ENCODE measurements around the gene TIGD2.

The TIGD2 gene

DNA sequence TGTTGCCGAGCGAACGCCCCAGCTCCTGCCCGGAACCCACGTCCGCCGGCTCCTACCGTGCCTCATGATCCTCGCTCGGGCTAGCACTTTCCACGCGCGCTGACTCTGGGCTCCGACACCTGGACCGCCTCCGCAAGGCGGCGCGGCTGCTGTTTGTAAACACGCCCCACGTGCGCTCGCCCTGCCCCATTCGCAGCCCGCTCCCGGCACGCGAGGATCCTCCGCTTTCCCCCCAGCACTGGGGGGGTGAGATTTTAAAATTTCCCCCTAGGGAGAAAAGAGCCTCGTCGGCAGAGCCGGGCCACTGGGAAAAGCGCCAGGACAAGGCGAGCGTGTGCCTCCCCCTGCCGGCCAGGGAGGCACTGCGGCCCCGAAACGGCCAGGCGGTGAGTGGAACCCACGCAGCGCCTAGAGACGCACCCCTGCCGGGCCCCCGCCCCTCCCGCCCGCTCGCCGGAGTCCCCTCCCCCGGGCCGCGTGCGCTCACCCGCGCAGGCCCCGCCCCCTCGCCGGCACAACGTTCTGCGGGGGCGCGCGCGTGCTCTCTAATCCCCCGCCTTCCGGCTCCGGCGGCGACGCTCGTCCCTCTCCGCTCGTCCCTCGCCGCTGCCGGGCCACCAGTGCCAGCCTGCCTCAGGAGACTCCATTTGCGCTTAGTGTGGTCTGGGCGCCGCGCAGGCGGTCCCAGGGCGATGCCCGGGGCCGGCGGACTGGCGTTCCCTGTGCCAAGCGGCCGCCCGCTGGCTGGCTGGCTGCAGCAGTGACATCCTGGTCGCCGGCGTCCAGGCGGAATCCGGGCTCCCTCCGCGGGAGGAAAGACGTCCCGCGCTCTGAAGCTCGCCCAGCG lies at the start of gene TIGD2:
Gene TIGD2, plus strand, starts transcription at position 548 of the 847 bp plus-strand sequence. CDS start 1,442 bp downstream, outside the sequence.
- H3K36me3 Mint-ChIP-seq (ENCODE audit: low read depth), result peaks cover 23% of the 10 kb centered on the region
- H3K9me3 Mint-ChIP-seq, result peaks cover 31% of the 10 kb centered on the region
- peak within 1 kb of the TSS; percentile 76 for H3K27ac Mint-ChIP-seq
- peak; percentile 90 for DNase-seq
- H3K4me3 Mint-ChIP-seq, result peak within 1 kb of the TSS; percentile 79
- H3K27me3 Mint-ChIP-seq, result peaks cover 21% of the 10 kb centered on the region
- H3K4me1 Mint-ChIP-seq (ENCODE audit: low read depth), result peaks cover 28% of the 10 kb centered on the region

DNA sequence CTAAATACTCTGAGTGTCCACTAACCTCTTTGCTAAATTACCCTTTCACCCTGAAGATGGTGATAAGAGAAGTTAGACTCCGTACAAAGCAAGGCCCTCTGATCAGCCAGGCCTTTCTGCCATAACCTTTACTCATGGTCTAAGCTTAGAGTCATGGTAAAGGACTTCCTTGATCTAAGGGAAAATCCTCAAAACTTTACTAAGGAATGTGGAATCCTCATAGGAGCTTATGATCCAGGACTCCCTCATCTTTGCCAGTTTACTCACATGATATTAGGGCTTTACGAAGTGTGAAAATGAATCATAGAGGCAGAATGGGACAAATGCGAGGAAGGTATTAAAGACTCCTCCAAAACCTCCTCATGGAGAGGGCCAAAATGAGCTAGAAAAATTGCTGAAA lies 46.5 kb upstream of the TIGD2 start:
- peaks cover 9% of the 10 kb centered on the region for H3K27me3 Mint-ChIP-seq
- no peak overlapping the region for H3K27ac Mint-ChIP-seq
- no peak overlapping the region for H3K4me3 Mint-ChIP-seq
- peaks cover 3% of the 10 kb centered on the region for H3K4me1 Mint-ChIP-seq (ENCODE audit: low read depth)
- no peaks in the 10 kb centered on the region for H3K36me3 Mint-ChIP-seq (ENCODE audit: low read depth)
- peaks cover 13% of the 10 kb centered on the region for H3K9me3 Mint-ChIP-seq
- no peak for DNase-seq

DNA sequence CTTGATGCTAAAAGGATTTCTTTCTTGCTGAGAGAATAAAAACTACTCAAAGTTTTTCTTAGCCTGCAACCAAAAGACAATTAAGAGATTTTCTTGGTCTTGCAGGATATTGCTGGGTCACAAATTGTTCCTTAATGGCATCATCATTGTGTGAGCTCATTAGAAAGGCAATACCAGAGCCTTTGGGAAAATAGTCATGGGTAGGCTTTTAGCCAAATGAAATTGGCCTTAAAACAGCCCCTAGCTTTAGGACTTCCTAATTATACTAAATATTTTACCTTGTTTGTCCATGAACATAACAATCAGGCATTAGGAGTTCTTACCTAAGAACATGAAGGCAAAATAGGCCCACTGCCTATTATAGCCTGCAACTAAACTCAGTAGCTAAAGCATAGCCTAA lies 43.9 kb upstream of the TIGD2 start:
- H3K4me3 Mint-ChIP-seq, result no peak overlapping the region
- H3K9me3 Mint-ChIP-seq, result no peaks in the 10 kb centered on the region
- H3K27me3 Mint-ChIP-seq, result peaks cover 6% of the 10 kb centered on the region
- H3K4me1 Mint-ChIP-seq (ENCODE audit: low read depth), result peaks cover 3% of the 10 kb centered on the region
- H3K36me3 Mint-ChIP-seq (ENCODE audit: low read depth), result no peaks in the 10 kb centered on the region
- DNase-seq, result no peak
- H3K27ac Mint-ChIP-seq, result no peak overlapping the region

DNA sequence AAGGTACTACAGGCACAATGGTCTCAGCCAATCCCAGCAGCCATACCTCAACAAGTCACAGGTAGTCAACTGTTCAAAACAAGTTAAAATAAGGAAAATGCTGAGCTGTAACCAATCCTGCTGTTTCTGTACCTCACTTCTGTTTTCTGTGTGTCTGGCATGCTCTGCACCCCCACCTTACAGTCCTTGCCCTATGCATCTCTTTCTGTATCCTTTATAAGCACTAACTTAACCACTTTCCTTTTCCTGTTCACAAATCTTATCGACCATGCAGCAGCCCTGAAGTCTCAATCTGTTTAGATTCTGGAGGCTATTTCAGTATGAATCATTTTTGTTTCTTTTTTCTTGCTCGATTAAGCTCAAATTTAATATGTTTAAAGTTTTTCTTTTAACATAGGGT lies 41.9 kb upstream of the TIGD2 start:
- H3K27me3 Mint-ChIP-seq, result peaks cover 6% of the 10 kb centered on the region
- no peak overlapping the region for H3K4me3 Mint-ChIP-seq
- no peak for DNase-seq
- no peak overlapping the region for H3K27ac Mint-ChIP-seq
- peaks cover 3% of the 10 kb centered on the region for H3K4me1 Mint-ChIP-seq (ENCODE audit: low read depth)
- no peaks in the 10 kb centered on the region for H3K36me3 Mint-ChIP-seq (ENCODE audit: low read depth)
- H3K9me3 Mint-ChIP-seq, result no peaks in the 10 kb centered on the region

DNA sequence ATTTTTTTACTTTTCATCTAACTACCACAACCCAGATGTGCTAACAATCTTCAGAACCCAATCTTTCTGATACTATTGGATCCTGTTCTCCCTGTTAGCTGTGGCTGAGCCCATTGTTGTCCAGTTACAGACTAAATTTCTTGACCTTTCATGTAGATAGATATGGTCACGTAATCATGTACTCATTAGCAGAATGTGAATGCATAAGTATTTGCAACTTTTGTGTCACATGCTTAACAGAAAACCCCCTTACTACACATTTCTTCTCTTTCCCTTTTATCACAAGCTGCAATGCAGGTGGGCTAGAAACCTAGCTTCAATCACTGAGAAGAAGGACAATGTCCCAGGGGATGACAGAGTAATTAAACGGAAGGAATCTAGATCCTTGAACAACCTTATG lies 41.3 kb upstream of the TIGD2 start:
- H3K9me3 Mint-ChIP-seq, result no peaks in the 10 kb centered on the region
- peaks cover 3% of the 10 kb centered on the region for H3K4me1 Mint-ChIP-seq (ENCODE audit: low read depth)
- no peak overlapping the region for H3K4me3 Mint-ChIP-seq
- DNase-seq, result no peak
- no peaks in the 10 kb centered on the region for H3K36me3 Mint-ChIP-seq (ENCODE audit: low read depth)
- H3K27me3 Mint-ChIP-seq, result peaks cover 6% of the 10 kb centered on the region
- no peak overlapping the region for H3K27ac Mint-ChIP-seq

DNA sequence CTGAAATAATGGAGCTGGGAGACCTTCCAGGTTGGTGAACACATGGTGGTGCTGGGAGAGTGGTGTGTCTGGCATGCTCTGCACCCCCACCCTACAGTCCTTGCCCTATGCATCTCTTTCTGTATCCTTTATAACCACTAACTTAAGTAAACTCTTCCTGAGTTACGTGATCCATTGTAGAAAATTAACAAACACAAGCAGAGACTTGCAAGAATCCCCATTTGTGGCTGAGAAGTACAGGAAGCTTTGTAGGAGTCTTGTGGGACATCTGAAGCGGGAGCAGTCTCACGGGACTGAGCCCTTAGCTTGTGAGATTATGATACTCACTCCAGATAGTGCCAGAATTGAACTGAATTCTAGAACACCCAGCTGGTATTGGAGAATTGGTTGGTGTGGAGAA lies 40.0 kb upstream of the TIGD2 start:
- Mint-ChIP-seq H3K4me1 (ENCODE audit: low read depth) (peaks cover 3% of the 10 kb centered on the region), H3K4me3 (no peak overlapping the region), H3K27me3 (peaks cover 6% of the 10 kb centered on the region), H3K9me3 (no peaks in the 10 kb centered on the region), H3K36me3 (ENCODE audit: low read depth) (no peaks in the 10 kb centered on the region), H3K27ac (no peak overlapping the region)
- no peak for DNase-seq

DNA sequence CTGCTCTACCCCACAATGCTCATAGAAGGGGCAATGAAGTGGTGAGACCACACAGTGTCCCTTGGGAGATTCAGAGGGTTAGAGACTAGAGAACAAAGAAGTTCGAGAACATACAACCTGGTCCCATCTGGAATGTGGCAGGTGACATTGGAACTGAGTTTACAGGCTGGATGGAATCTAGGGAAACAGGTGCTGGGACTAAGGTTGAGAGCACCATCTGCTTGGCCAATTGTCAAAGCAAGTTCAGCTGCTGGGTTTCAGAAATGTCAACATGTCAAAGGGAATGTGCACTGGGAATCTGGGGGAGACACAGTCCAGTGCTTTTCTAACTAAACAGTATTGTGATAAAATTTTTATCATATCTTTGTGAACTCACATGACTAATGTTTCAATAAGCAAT lies 38.4 kb upstream of the TIGD2 start:
- no peak for DNase-seq

DNA sequence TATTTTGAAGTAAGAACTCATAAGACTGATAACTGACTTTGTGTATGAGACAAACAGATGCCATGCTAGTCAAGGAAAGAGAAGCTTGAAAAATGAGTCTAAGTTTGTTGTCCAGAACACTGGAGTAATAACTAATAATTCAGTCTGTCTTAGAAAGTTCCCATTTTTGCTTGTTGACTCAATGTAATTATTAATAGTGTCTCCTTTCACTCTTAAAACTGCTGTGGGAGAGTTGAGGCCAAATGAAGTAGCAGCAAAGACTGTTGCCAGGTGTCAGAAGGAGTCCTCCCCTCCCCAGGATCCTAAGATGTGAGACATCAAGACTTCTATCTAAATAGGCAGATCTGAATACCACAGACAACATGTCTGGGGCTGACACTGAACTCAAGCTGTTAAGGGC lies 33.6 kb upstream of the TIGD2 start:
- peaks cover 27% of the 10 kb centered on the region for H3K9me3 Mint-ChIP-seq
- DNase-seq, result no peak
- peaks cover 4% of the 10 kb centered on the region for H3K27me3 Mint-ChIP-seq
- H3K4me3 Mint-ChIP-seq, result no peak overlapping the region
- H3K27ac Mint-ChIP-seq, result no peak overlapping the region
- no peaks in the 10 kb centered on the region for H3K36me3 Mint-ChIP-seq (ENCODE audit: low read depth)
- H3K4me1 Mint-ChIP-seq (ENCODE audit: low read depth), result peaks cover 18% of the 10 kb centered on the region

More for the DNA sequence above, 38.4 kb upstream of the TIGD2 start:
- Mint-ChIP-seq H3K27me3 (peaks cover 6% of the 10 kb centered on the region), H3K36me3 (ENCODE audit: low read depth) (no peaks in the 10 kb centered on the region), H3K4me3 (no peak overlapping the region), H3K4me1 (ENCODE audit: low read depth) (peaks cover 3% of the 10 kb centered on the region), H3K27ac (no peak overlapping the region), H3K9me3 (peaks cover 13% of the 10 kb centered on the region)

DNA sequence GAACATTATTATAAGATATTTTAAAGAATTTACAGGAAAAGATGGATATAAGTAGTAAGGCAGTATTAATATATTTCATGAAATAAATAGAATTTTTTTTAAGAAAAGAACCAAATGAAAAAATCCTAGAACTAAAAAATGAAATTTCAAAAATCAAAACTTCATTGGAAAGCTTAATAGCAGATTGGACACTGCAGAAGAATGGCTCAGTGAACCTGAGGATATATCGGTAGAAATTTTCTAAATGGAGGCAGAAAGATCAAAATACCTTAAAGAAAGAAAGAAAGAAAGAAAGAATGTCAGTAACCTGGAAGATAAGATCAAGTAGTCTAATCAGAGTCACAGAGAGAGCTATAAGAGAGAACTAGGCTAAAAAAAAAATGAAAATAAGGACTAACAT lies 33.0 kb upstream of the TIGD2 start:
- H3K27me3 Mint-ChIP-seq, result peaks cover 4% of the 10 kb centered on the region
- peaks cover 18% of the 10 kb centered on the region for H3K4me1 Mint-ChIP-seq (ENCODE audit: low read depth)
- H3K4me3 Mint-ChIP-seq, result no peak overlapping the region
- peaks cover 27% of the 10 kb centered on the region for H3K9me3 Mint-ChIP-seq
- H3K27ac Mint-ChIP-seq, result no peak overlapping the region
- no peaks in the 10 kb centered on the region for H3K36me3 Mint-ChIP-seq (ENCODE audit: low read depth)
- no peak for DNase-seq

DNA sequence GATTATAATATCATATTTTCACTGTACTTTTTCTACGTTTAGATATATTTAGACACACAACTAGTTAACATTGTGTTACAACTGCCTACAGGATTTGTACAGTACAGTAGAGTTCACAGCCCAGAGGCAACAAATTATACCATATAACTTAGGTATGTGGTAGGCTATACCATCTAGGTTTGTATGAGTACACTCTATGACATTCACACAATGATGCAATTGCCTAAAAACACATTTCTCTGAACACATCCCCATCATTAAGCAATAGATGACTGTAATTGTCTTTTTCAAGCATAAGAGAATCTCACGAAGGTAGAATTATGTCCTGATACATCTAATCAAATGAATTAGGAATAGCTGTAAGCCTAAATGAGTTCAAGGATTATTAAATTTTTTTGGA lies 12.3 kb upstream of the TIGD2 start:
- Mint-ChIP-seq H3K4me3 (no peak overlapping the region), H3K9me3 (no peaks in the 10 kb centered on the region), H3K36me3 (ENCODE audit: low read depth) (no peaks in the 10 kb centered on the region), H3K4me1 (ENCODE audit: low read depth) (peaks cover 23% of the 10 kb centered on the region), H3K27ac (no peak overlapping the region), H3K27me3 (no peaks in the 10 kb centered on the region)
- DNase-seq, result no peak

DNA sequence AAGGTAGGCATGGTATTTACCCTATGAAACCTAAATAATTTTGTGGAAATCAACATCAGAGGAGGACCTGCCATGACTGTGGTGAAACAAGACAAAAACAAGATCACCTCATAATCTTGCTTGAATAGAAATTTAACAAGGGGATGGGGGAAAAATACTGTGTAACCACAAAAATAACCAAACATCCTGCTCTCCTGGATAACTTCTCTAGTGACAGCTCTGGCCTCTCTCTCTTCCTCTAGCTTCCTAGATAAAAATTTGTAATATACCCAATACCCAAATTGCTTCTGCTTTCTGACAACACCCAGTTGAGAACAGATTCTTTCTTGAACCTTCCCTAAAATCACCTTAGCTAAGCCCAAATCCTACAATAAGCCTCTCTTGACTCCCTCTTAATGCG lies 11.9 kb upstream of the TIGD2 start:
- Mint-ChIP-seq H3K27me3 (peaks cover 3% of the 10 kb centered on the region), H3K9me3 (no peaks in the 10 kb centered on the region), H3K4me3 (no peak overlapping the region), H3K27ac (no peak overlapping the region), H3K36me3 (ENCODE audit: low read depth) (no peaks in the 10 kb centered on the region), H3K4me1 (ENCODE audit: low read depth) (peaks cover 23% of the 10 kb centered on the region)
- no peak for DNase-seq

DNA sequence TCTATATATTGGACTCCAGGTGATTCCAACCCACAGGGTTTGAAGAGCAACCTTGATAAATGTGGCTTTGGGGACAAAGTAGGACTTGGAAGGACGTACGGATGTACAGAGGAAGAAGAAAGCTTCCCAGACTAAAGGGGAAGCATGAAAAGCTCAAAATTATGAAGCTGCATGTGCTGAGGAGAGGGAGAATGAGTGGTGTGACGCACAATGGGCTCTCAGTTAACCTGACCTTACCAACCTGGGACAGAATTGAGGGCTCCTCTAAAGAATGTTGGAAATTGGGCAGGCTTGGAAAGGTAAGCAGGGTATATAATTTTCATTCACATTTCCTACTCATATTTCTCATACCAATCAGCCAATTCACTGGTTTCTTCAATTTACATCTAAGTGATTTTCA lies 10.5 kb upstream of the TIGD2 start:
- no peak for DNase-seq
- no peak overlapping the region for H3K4me3 Mint-ChIP-seq
- peaks cover 5% of the 10 kb centered on the region for H3K27me3 Mint-ChIP-seq
- H3K36me3 Mint-ChIP-seq (ENCODE audit: low read depth), result no peaks in the 10 kb centered on the region
- H3K9me3 Mint-ChIP-seq, result no peaks in the 10 kb centered on the region
- peak overlapping the region; percentile 81 for H3K27ac Mint-ChIP-seq
- peaks cover 23% of the 10 kb centered on the region for H3K4me1 Mint-ChIP-seq (ENCODE audit: low read depth)

DNA sequence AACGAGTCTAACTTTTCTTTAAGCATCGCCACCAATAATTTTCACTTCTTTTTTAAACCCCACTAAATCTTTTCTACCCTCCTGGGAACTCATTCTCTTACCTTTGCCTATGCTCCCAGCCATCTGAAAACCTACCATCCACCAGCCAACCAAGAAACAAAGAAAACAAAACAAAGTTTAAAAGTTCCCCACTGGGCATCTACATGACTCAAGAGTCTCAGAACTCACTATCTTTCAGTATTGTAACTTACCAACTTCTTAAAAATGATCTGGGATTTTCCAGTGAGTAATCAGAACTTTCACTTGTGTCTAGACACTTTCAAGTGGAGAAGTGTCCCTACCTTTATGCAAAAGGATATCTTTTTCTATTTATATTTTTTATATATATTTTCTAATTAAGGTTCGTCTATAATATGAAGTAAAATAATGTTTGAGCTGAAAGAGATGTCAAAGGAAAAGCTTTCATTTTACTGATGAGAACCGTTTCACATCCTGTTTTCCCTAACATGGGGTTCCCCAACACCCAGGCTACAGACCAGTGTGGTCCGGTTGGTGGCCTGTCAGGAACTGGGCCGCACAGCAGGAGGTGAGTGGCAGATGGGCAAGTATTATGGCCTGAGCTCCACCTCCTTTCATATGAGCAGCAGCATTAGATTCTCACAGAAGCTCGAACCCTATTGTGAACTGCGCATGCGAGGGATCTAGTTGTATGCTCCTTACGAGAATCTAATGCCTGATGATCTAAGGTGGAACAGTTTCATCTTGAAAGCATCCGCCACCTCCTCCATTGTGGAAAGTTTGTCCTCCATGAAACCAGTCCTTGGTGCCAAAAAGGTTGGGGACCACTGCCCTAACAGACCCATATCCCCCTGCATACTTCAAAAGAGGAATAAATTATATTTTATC lies 9.8 kb upstream of the TIGD2 start:
- no peak for DNase-seq
- H3K4me3 Mint-ChIP-seq, result no peak overlapping the region
- peaks cover 23% of the 10 kb centered on the region for H3K4me1 Mint-ChIP-seq (ENCODE audit: low read depth)
- H3K36me3 Mint-ChIP-seq (ENCODE audit: low read depth), result no peaks in the 10 kb centered on the region
- H3K27me3 Mint-ChIP-seq, result peaks cover 5% of the 10 kb centered on the region
- no peaks in the 10 kb centered on the region for H3K9me3 Mint-ChIP-seq
- H3K27ac Mint-ChIP-seq, result peak overlapping the region; percentile 81

DNA sequence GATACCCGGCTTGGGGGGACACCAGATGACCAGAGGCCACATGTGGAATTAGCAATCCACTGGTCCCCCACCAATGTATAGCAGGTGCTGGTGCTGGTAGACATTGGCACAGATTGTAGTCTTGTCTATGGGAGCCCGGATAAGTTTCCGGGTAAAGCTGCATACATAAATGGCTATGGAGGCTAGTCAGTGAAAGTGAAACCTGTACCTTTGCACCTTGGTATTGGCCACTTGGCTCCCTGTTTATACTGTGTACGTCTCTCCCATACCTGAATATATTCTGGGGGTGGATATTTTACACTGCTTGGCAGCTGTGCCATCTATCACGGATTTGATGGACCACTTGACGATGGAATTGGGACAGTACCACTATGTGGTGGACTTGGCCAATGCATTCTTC lies 5.6 kb upstream of the TIGD2 start:
- peaks cover 6% of the 10 kb centered on the region for H3K9me3 Mint-ChIP-seq

DNA sequence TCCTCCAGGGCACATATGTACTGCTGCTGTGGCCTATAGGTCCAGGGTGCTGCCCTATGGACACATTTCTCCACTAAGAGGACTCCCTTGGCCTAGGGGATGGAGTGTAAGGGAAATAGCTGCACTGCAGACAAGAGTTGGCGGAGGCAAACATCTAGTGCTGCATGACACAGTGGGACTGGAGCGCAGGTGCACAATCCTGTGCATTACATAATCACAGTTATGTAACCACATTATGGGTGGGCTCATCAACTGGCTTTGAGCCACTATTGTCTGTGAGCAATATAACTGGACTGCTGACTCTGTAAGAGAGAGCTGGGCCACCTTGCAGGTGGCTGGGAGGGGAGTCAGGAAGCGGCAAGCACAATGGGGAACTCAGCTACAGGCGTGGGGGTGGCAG lies 3.2 kb upstream of the TIGD2 start:
- DNase-seq, result no peak
- Mint-ChIP-seq H3K4me3 (no peak overlapping the region), H3K27ac (no peak overlapping the region), H3K36me3 (ENCODE audit: low read depth) (peaks cover 7% of the 10 kb centered on the region), H3K4me1 (ENCODE audit: low read depth) (peaks cover 23% of the 10 kb centered on the region), H3K27me3 (peaks cover 26% of the 10 kb centered on the region), H3K9me3 (peaks cover 16% of the 10 kb centered on the region)

More for the DNA sequence above, 5.6 kb upstream of the TIGD2 start:
- no peak overlapping the region for H3K27ac Mint-ChIP-seq
- H3K4me1 Mint-ChIP-seq (ENCODE audit: low read depth), result peaks cover 19% of the 10 kb centered on the region
- H3K4me3 Mint-ChIP-seq, result no peak overlapping the region
- H3K27me3 Mint-ChIP-seq, result peaks cover 24% of the 10 kb centered on the region
- no peaks in the 10 kb centered on the region for H3K36me3 Mint-ChIP-seq (ENCODE audit: low read depth)
- DNase-seq, result no peak
